Neuronal stem cell (in vitro differentiated cells): ENCODE data around the gene PTPRD.

Source experiments
- DNase-seq: peaks from one replicate; pipeline ENCODE4 v3.0.0-alpha.2; 2013; ENCODE audit warnings: low spot score
- H2AFZ ChIP-seq: one replicate; pipeline ENCODE4 v1.6.1; 2013; ENCODE audit warnings: mild to moderate bottlenecking, low read length, inconsistent platforms
- H2AK5ac ChIP-seq: 2 replicates; pipeline ENCODE4 v1.6.1; 2013; ENCODE audit warnings: low read depth, mild to moderate bottlenecking, inconsistent platforms, low read length, moderate library complexity, mixed read lengths
- H2BK120ac ChIP-seq: 2 replicates; pipeline ENCODE4 v1.6.1; 2013; ENCODE audit warnings: low read depth, mild to moderate bottlenecking, inconsistent platforms, low read length, moderate library complexity, mixed read lengths
- H2BK12ac ChIP-seq: one replicate; pipeline ENCODE4 v1.6.1; 2013; ENCODE audit warnings: low read length, inconsistent platforms
- H2BK15ac ChIP-seq: 2 replicates; pipeline ENCODE4 v1.6.1; 2013; ENCODE audit warnings: mild to moderate bottlenecking, low read length, inconsistent platforms, mixed read lengths
- H2BK5ac ChIP-seq: one replicate; pipeline ENCODE4 v1.6.1; 2013; ENCODE audit warnings: inconsistent platforms, mild to moderate bottlenecking, low read length, moderate library complexity
- H3K14ac ChIP-seq: one replicate; pipeline ENCODE4 v1.6.1; 2013; ENCODE audit warnings: low read length, inconsistent platforms
- H3K18ac ChIP-seq: 2 replicates; pipeline ENCODE4 v1.6.1; 2013; ENCODE audit warnings: low read length, inconsistent platforms
- H3K23ac ChIP-seq: 2 replicates; pipeline ENCODE4 v1.6.1; 2013; ENCODE audit warnings: low read depth, mild to moderate bottlenecking, mixed read lengths, low read length, inconsistent platforms; ENCODE audit not compliant: poor library complexity
- H3K27ac ChIP-seq: replicated peaks from 3 replicates; pipeline ENCODE4 v1.5.1; 2013; ENCODE audit warnings: low read length, inconsistent platforms
- H3K27me3 ChIP-seq, 3 experiments: 2 replicates each; pipeline ENCODE4 v1.6.1; 2013; ENCODE audit warnings: low read length in 3 of 3, mild to moderate bottlenecking in 2 of 3, inconsistent platforms in 1 of 3, low read depth in 1 of 3, mixed read lengths in 1 of 3, moderate library complexity in 1 of 3; ENCODE audit not compliant: control insufficient read depth in 3 of 3, insufficient read depth in 3 of 3
- H3K36me3 ChIP-seq, 2 donors: replicated peaks in 1 of 2; 2 replicates each; pipeline ENCODE4 v1.6.1; 2013; ENCODE audit warnings: low read length in 2 of 2; ENCODE audit not compliant: control insufficient read depth in 2 of 2, insufficient read depth in 2 of 2
- H3K4ac ChIP-seq: 2 replicates; pipeline ENCODE4 v1.6.1; 2013; ENCODE audit warnings: inconsistent platforms, mild to moderate bottlenecking, low read length, moderate library complexity
- H3K4me1 ChIP-seq, 2 donors: 1 replicate in 1 of 2; 2 replicates in 1 of 2; pipeline ENCODE4 v1.6.1; 2013; ENCODE audit warnings: low read length in 2 of 2, low read depth in 1 of 2; ENCODE audit not compliant: control insufficient read depth in 2 of 2, insufficient read depth in 1 of 2
- H3K4me2 ChIP-seq: one replicate; pipeline ENCODE4 v1.6.1; 2013; ENCODE audit warnings: mild to moderate bottlenecking, low read length, inconsistent platforms; ENCODE audit not compliant: insufficient read depth, poor library complexity, severe bottlenecking
- H3K4me3 ChIP-seq, 2 donors: 2 replicates each; pipeline ENCODE4 v1.5.1; 2013; ENCODE audit warnings: low read length in 2 of 2, mild to moderate bottlenecking in 2 of 2, inconsistent platforms in 1 of 2, moderate library complexity in 1 of 2
- H3K79me1 ChIP-seq: one replicate; pipeline ENCODE4 v1.6.1; 2013; ENCODE audit warnings: low read depth, mild to moderate bottlenecking, inconsistent platforms, low read length, moderate library complexity
- H3K9ac ChIP-seq: one replicate; pipeline ENCODE4 v1.6.1; 2013; ENCODE audit warnings: mild to moderate bottlenecking, low read depth, low read length, inconsistent platforms; ENCODE audit not compliant: poor library complexity
- H3K9me3 ChIP-seq, 2 donors: replicated peaks in 1 of 2; 2 replicates each; pipeline versions ENCODE3 to v1.6.1; 2013; ENCODE audit warnings: low read length in 2 of 2, mild to moderate bottlenecking in 2 of 2, inconsistent platforms in 1 of 2, low read depth in 1 of 2, mixed read lengths in 1 of 2, moderate library complexity in 1 of 2; ENCODE audit not compliant: control insufficient read depth in 2 of 2, insufficient read depth in 1 of 2
- H4K8ac ChIP-seq: one replicate; pipeline ENCODE4 v1.6.1; 2013; ENCODE audit warnings: low read depth, mild to moderate bottlenecking, inconsistent platforms, low read length, moderate library complexity
- H4K91ac ChIP-seq: one replicate; pipeline ENCODE4 v1.6.1; 2013; ENCODE audit warnings: low read length, low read depth, mild to moderate bottlenecking, inconsistent platforms; ENCODE audit not compliant: poor library complexity
- WGBS, 2 donors: extraction: QIAGEN DNeasy Blood & Tissue Kit; methylation state at CpG; one replicate each; pipeline ENCODE4 v1.1.7; 2013; ENCODE audit warnings: missing lambda C conversion rate in 2 of 2, mixed read lengths in 1 of 2; ENCODE audit not compliant: insufficient read length in 2 of 2, insufficient replicate concordance in 1 of 2; ENCODE audit errors: extremely low coverage in 2 of 2; 5-methylcytosine and 5-hydroxymethylcytosine counted together

PTPRD gene

DNA sequence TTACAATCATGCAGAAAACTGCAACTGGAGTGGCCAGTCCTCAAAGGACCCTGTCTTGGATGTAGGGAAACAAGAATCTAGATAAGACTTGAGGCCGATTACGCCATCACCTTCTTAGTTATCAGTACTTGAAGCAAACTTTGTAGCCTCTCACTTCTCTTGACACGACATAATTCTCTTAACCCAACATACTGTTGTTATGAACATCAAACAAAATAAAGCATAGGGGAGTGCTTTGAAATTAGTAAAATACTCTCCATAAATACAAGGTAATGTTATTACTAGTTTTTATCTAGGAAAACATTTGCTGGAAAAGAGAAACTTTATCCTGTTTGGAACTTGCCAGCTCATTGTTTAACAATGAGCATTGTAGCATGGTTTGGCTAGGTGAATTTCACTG lies 2238.3 kb downstream of the PTPRD start:
- Histone ChIP-seq H3K4me1 (no peaks in the 10 kb centered on the region), H3K4ac (no peak overlapping the region), H3K36me3 (peaks cover 2 to 15% of the 10 kb centered on the region in 2 donors), H2BK15ac (no peak overlapping the region), H3K27ac (no peak overlapping the region), H3K27me3 (no peaks in the 10 kb centered on the region), H4K8ac (no peak overlapping the region), H2BK12ac (no peak overlapping the region), H3K4me3 (no peak overlapping the region), H4K91ac (no peak overlapping the region), H3K9ac (no peak overlapping the region), H3K79me1 (no peaks in the 10 kb centered on the region), H2AFZ (no peak overlapping the region), H2AK5ac (no peak overlapping the region), H3K14ac (no peak overlapping the region), H2BK120ac (no peak overlapping the region), H3K4me2 (no peak overlapping the region), H3K23ac (no peak overlapping the region), H2BK5ac (no peak overlapping the region), H3K18ac (no peak overlapping the region), H3K9me3 (no peaks in the 10 kb centered on the region)
- no CpG with 5 or more reads among the region's 3 CpGs for WGBS, 2 donors
- DNase-seq = no peak

- no peaks in the 10 kb centered on the region for H3K27me3 ChIP-seq
Measured at GRCh38 chr9:8371686-8372085, 2241.1 kb downstream of the PTPRD start.

DNA sequence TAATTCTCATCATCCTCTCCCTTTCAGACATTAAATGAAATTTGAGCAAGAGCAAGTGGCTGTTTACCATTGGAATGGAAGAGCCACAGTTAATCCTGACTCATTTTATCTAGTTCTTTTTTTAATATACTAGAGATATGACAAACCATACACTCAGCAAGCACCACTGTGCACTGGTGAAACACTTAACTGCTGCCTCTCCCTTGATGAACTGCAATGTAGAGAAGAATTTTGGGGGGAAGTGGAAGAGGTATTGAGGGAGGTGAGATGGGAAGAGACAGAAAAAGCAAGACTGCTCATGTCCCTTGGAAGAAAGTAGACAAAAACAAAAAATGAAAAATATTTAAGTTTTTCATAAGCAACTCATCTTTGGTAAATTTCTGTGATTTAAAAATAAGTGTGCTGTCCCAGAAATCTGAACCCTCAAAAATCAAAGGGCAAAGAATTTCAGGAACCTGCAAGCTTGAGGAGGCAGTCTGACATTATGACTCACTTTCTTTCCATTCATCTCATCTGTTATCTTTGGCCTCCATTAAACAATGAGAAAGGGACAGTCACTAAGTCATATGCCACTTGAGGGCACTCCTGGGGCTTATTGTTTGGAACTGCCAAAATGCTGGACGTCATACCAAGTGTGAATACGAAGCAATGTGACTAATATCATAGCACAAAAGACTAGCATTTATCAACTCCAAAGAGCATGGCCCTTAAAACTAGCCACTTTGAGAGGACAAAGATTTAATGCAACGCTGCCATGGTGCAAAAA lies 2246.5 kb downstream of the PTPRD start:
- DNase-seq = no peak
- WGBS, 2 donors = no CpG with 5 or more reads among the region's 3 CpGs

More at GRCh38 chr9:8371686-8372085, 2241.1 kb downstream of the PTPRD start:
- WGBS, 2 donors = no CpG with 5 or more reads among the region's 2 CpGs
- H3K4ac ChIP-seq = no peak overlapping the region
- no peak overlapping the region for H3K4me2 ChIP-seq
- no peak overlapping the region for H2BK12ac ChIP-seq
- H3K14ac ChIP-seq = no peak overlapping the region
- no peaks in the 10 kb centered on the region for H3K4me1 ChIP-seq
- no peak overlapping the region for H4K8ac ChIP-seq
- H3K23ac ChIP-seq = no peak overlapping the region
- H3K79me1 ChIP-seq = no peaks in the 10 kb centered on the region
- no peak overlapping the region for H2AFZ ChIP-seq
- no peak overlapping the region for H2BK15ac ChIP-seq
- H3K18ac ChIP-seq = no peak overlapping the region
- no peak for DNase-seq
- H4K91ac ChIP-seq = no peak overlapping the region
- H3K27ac ChIP-seq = no peak overlapping the region
- no peak overlapping the region for H2BK120ac ChIP-seq
- no peak overlapping the region for H3K4me3 ChIP-seq
- peaks cover 2 to 15% of the 10 kb centered on the region in 2 donors for H3K36me3 ChIP-seq
- no peak overlapping the region for H2BK5ac ChIP-seq
- no peak overlapping the region for H3K9ac ChIP-seq
- no peak overlapping the region for H2AK5ac ChIP-seq
- H3K9me3 ChIP-seq = no peaks in the 10 kb centered on the region

GRCh38 chr9:8365466-8366160 lies 2247.2 kb downstream of the PTPRD start:
- no peak overlapping the region for H2AK5ac ChIP-seq
- WGBS, 2 donors = no CpG with 5 or more reads among the region's 4 CpGs
- DNase-seq = no peak

More for the DNA sequence above, 2246.5 kb downstream of the PTPRD start:
- no peak overlapping the region for H4K8ac ChIP-seq
- H3K4me1 ChIP-seq = no peaks in the 10 kb centered on the region
- H2BK12ac ChIP-seq = no peak overlapping the region
- no peak overlapping the region for H3K14ac ChIP-seq
- H3K9me3 ChIP-seq = no peaks in the 10 kb centered on the region
- no peak overlapping the region for H3K18ac ChIP-seq
- H3K4me2 ChIP-seq = no peak overlapping the region
- H3K36me3 ChIP-seq = no peaks in the 10 kb centered on the region
- H3K4ac ChIP-seq = no peak overlapping the region
- H3K79me1 ChIP-seq = no peaks in the 10 kb centered on the region
- H3K27me3 ChIP-seq = no peaks in the 10 kb centered on the region
- H2BK120ac ChIP-seq = no peak overlapping the region
- H3K23ac ChIP-seq = no peak overlapping the region
- no peak overlapping the region for H2BK5ac ChIP-seq
- H3K4me3 ChIP-seq = no peak overlapping the region
- no peak overlapping the region for H2AFZ ChIP-seq
- H2BK15ac ChIP-seq = no peak overlapping the region
- no peak overlapping the region for H2AK5ac ChIP-seq
- no peak overlapping the region for H3K27ac ChIP-seq
- no peak overlapping the region for H4K91ac ChIP-seq
- H3K9ac ChIP-seq = no peak overlapping the region

More at GRCh38 chr9:8365466-8366160, 2247.2 kb downstream of the PTPRD start:
- Histone ChIP-seq H3K9me3 (no peaks in the 10 kb centered on the region), H3K4me3 (no peak overlapping the region), H3K9ac (no peak overlapping the region), H3K18ac (no peak overlapping the region), H3K4ac (no peak overlapping the region), H3K4me2 (no peak overlapping the region), H2BK12ac (no peak overlapping the region), H2BK15ac (no peak overlapping the region), H3K4me1 (no peaks in the 10 kb centered on the region), H3K27me3 (no peaks in the 10 kb centered on the region), H3K23ac (no peak overlapping the region), H3K14ac (no peak overlapping the region), H4K8ac (no peak overlapping the region), H2AFZ (no peak overlapping the region), H3K36me3 (no peaks in the 10 kb centered on the region), H3K27ac (no peak overlapping the region), H4K91ac (no peak overlapping the region), H2BK120ac (no peak overlapping the region), H3K79me1 (no peaks in the 10 kb centered on the region), H2BK5ac (no peak overlapping the region)
